GM19025 (cell line): ENCODE measurements around the gene DCLK1.

ENCODE experiments used
- ATAC-seq: cut with Tn5 transposase; IDR thresholded peaks from one replicate; pipeline ENCODE4 v1.9.1; 2021; ENCODE audit warnings: mild to moderate bottlenecking, low read depth, moderate library complexity; ENCODE audit not compliant: unreplicated experiment

The DCLK1 gene

GRCh38 chr13:35912841-35913240 is 218.3 kb downstream of the DCLK1 start:
- ATAC-seq: no peak

DNA sequence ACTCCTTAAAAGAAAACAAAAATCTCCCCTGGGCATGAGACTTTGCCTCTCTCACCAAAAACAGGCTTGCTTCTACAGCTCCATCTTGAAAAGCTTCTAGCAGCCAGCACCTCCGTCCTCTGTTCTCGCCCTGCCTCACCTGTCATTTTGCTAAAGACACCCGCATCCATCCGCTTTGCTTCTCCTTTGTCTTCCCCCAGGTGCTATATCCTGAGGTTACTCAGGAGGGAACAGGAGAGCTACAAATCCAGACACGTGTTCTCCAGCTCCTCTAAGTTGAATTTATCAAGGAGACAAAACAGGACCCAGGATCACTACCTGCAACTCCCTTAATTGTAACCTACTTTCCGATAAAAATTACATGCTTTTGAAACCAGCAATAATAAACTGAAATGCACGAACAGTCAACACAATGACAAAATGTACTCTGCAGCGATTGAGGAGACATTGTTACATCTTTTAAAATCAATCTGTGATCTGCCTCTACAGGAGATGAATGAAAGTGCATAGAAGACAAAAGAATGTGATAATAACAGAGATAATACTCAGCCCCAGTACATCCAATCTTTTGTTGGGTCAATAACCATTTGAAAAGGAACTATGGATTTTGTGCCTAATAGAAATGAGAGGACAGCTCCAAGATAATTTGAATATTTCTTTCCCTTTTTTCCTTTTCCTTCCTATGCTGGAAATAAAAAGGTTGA is 221.2 kb downstream of the DCLK1 start:
- no peak for ATAC-seq

GRCh38 chr13:35909091-35909490 is 222.1 kb downstream of the DCLK1 start:
- ATAC-seq: no peak

- ATAC-seq: no peak
Observed at GRCh38 chr13:35908226-35908625, 223.0 kb downstream of the DCLK1 start.

DNA sequence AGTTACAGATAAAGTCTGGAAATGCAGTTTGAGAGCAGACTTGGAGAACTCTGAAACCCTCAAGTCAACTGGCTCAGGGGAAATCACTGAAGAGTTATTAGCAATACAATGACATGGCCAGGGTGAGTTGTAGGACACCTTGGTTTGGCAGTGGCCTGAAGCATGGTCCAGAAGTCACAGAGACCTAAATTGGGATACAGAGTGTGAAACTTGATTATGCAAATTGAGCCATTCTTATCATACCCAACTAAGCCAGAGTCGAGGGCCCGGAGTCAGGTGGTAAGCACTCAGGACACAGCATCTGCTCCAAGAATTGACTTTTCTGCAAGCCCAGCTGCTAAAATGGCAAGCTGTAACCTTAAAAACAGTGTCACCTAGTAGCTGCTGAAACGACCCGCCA is 224.5 kb downstream of the DCLK1 start:
- no peak for ATAC-seq

DNA sequence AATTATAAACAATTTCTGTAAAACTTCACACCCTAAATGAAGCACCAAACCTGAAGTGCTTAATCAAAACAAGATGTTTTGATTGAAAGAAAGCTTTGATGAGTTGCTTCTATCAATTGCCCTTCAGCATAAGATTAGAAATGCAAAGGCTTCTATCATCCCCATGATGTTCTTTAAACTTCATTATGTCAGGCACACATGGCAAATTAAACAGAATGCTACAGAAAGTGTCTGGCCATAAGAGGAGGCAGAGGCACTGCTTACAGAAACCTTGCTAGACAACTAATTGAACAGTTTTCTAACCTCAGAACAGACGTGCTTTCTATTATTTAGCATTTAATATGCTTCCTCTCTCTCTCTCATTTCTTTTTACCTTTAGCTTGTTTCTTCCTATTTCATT is 228.1 kb downstream of the DCLK1 start:
- no peak for ATAC-seq

GRCh38 chr13:35898041-35898440 is 233.1 kb downstream of the DCLK1 start:
- no peak for ATAC-seq

- ATAC-seq: no peak
Observed at GRCh38 chr13:35894636-35895035, 236.5 kb downstream of the DCLK1 start.

DNA sequence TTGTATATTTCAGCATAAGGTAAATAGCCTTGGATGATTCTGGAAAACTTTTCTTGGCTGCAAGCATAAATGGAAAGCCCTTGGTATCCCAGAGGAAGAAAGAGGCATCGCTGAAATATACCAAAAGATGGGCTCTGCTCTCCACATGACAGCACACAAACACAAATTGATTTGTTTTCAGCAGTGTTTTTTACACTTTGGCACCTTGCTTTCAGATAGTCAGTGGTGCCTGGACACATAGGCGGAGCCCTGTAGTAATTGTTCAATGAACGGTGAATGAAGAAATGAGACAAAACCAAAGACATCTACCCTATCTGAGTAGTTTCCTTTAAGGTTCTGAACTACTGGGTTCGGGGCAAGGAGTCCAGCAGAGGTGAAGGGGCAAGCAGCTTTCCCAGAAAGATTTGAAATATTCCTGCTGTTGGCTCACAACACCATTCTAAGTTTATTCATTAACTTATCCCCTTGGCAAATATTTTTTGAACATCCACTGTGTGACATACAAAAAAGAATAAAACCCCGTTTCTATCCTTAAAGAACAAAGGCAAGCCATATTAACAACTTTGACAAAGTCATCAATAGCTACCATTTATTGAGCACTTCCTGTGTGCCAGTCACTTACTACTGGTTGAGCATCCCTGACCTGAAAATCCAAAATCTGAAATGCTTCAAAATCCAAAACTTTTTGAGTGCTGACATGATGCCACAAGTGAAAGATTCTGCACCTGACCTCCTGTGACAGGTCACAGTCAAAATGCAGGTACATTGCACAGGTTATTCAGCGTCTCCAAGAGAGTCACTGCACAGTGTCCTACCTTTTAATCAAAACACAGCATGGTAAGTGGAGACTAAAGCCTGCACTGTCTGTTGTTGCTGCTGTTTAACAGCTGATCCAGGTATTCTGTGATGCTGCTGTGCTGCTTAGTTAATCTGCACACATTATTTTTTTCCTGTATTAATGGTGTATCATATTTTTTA is 238.1 kb downstream of the DCLK1 start:
- no peak for ATAC-seq

- no peak for ATAC-seq
Observed at GRCh38 chr13:35891507-35892441, 239.4 kb downstream of the DCLK1 start.

DNA sequence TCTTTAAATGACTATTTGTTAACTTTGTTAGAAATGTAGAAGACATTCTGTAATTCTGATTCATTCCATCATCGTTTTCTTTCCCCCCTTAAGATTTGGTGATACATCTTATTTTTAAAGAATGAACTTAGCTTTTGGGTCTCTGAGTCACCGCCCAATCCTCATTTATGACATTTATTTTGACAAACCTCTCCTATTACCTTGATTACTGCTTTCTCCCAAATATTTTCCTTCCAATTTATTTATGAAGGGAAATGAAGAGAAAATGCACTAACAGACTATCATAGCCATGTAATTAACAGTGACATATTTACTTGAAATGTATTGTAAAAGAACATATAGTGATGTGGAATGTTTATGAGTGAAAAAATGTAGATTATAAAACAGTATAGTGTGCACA is 241.6 kb downstream of the DCLK1 start:
- ATAC-seq: no peak

- ATAC-seq: no peak
Observed at GRCh38 chr13:35888981-35889380, 242.2 kb downstream of the DCLK1 start.

GRCh38 chr13:35888457-35888883 is 242.7 kb downstream of the DCLK1 start:
- ATAC-seq: no peak

DNA sequence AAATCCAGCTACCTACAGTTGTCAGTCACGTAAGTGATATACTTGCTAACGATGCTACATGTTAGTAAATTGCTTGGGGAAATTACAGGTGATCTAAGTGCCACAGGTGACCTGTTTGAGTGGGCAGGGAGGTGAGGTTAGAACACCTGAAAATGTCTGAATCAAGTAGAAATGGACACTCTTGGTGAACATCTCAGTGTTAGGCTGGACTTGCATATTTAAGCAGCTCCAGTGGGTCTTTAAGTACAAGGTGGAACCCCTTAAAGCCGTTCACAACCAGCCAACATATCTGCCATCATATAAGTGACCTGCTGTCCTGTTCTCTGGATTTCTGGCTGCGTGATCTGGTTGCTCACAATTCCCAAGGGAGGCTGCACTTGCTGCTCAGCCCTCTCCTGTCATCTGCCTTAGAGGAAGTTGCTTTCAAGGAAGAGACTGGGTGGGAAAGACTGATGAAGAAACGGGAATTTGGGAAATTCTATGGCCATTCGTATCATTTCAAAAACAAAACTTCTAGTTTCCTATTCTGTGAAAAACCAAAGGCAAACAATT is 244.0 kb downstream of the DCLK1 start:
- no peak for ATAC-seq

DNA sequence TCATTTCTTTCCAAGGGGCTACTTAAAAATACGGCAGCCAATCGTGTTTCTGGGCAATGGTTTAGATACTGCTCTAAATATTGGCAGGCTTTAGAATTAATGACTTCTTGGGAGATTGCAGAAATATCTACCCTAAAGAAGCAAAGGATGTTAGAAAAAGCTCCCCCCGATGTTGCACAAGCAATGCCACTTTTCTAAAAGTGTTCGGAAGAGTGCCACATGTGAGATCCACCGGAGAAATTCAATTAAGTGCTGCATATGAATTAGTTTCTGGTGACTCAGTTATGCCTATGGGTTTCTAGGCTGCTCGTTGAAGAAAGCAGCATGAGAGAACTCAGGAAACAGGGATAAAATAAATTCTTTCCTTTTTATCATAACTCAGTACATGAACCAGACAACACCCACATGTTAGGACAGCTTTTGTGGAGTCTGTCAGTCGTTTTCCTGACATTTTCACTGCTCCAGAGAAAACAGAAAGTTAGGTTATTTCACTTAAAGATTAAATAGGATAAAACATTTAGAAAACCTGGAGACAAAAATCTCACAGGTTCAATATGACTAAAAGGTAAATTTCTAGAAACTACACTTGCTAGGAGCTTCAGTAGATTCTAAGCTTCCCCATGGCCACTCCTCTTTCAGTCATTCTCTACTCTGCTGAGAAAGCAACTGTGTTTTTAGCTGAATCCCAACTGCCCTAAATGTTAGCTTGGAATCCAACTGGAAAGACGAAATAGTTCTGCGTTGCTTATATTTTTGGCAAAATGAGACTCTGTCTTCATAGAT is 244.7 kb downstream of the DCLK1 start:
- no peak for ATAC-seq

DNA sequence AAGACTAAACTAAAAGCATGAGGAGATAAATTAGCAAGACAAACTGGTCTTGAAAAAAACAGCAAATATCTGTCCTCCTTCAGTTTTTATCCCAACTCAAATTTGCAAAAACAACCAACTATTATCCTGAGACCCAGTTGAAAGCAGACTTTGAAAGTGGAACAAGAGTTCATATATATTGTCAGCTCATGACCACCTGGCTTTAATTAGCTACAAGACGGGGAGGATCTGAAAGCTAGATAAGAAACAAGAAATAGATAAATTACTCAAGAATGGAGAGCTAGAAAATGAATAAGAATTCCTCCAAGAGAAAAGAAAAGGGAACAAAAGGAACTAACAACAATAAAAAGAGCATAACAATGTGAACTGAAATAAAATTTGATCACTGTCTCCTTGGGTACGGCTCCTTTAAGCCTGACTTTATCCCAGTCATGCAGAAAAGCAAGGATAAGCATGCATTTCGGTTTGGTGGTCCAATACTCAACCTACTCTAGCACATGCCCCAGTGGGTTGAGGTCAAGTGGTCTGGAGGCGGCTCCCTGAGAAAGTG is 246.9 kb downstream of the DCLK1 start:
- no peak for ATAC-seq

GRCh38 chr13:35882722-35883497 is 248.3 kb downstream of the DCLK1 start:
- no peak for ATAC-seq

GRCh38 chr13:35881360-35881759 is 249.8 kb downstream of the DCLK1 start:
- ATAC-seq: no peak
